ENCODE data around the gene PTTG1IP.

Gene PTTG1IP

GRCh38 chr21:44820851-44821250, 52.6 kb downstream of the PTTG1IP start:
- Histone ChIP-seq H3K36me3 (no peaks in the 10 kb centered on the region), H3K27ac (no peak overlapping the region), H3K4me3 (ENCODE audit: low read depth in 1 of 2, low read length in 1 of 2) (no peak overlapping the region), H3K9me3 (no peaks in the 10 kb centered on the region), H3K4me1 (ENCODE audit: control insufficient read depth in 1 of 2, insufficient read depth in 1 of 2, low read depth in 1 of 2, low read length in 1 of 2) (peaks cover 6 to 12% of the 10 kb centered on the region in 2 experiments), H3K27me3 (peaks cover 19% of the 10 kb centered on the region)
- no peak for TF ChIP-seq CTCF (IDR thresholded peaks at IDR 0.05)

GRCh38 chr21:44819283-44820243, 53.9 kb downstream of the PTTG1IP start:
- no peaks in the 10 kb centered on the region for H3K9me3 ChIP-seq
- peaks cover 19% of the 10 kb centered on the region for H3K27me3 ChIP-seq
- H3K4me3 ChIP-seq (ENCODE audit: low read depth in 1 of 2, low read length in 1 of 2): no peak overlapping the region
- H3K36me3 ChIP-seq: no peaks in the 10 kb centered on the region
- H3K4me1 ChIP-seq (ENCODE audit: control insufficient read depth in 1 of 2, insufficient read depth in 1 of 2, low read depth in 1 of 2, low read length in 1 of 2): peaks cover 6 to 12% of the 10 kb centered on the region in 2 experiments
- TF ChIP-seq CTCF (IDR thresholded peaks at IDR 0.05): no peak
- H3K27ac ChIP-seq: no peak overlapping the region

- Histone ChIP-seq H3K4me1 (ENCODE audit: control insufficient read depth in 1 of 2, insufficient read depth in 1 of 2, low read depth in 1 of 2, low read length in 1 of 2) (peaks cover 6 to 12% of the 10 kb centered on the region in 2 experiments), H3K27ac (peak overlapping the region; percentile 68), H3K9me3 (no peaks in the 10 kb centered on the region), H3K36me3 (peaks cover 4% of the 10 kb centered on the region), H3K27me3 (peaks cover 19% of the 10 kb centered on the region), H3K4me3 (ENCODE audit: low read depth in 1 of 2, low read length in 1 of 2) (peak overlapping the region; percentile 70 to 72)
- no peak for TF ChIP-seq CTCF (IDR thresholded peaks at IDR 0.05)
Observed at GRCh38 chr21:44818640-44819011, 54.9 kb downstream of the PTTG1IP start.

GRCh38 chr21:44817914-44818639, 55.4 kb downstream of the PTTG1IP start, which contains the start of gene SUMO3:
TSS of gene SUMO3 (minus strand) at chr21:44818062. CDS start at chr21:44817968, 94 bp downstream.
- Histone ChIP-seq H3K9me3 (no peaks in the 10 kb centered on the region), H3K4me3 (ENCODE audit: low read depth in 1 of 2, low read length in 1 of 2) (peak within 1 kb of the TSS; percentile 70 to 72), H3K4me1 (ENCODE audit: control insufficient read depth in 1 of 2, insufficient read depth in 1 of 2, low read depth in 1 of 2, low read length in 1 of 2) (peaks cover 6 to 12% of the 10 kb centered on the region in 2 experiments), H3K27ac (peak within 1 kb of the TSS; percentile 68), H3K27me3 (peaks cover 19% of the 10 kb centered on the region), H3K36me3 (peaks cover 10% of the 10 kb centered on the region)
- TF ChIP-seq CTCF (IDR thresholded peaks at IDR 0.05): no peak

GRCh38 chr21:44817506-44817880, 56.0 kb downstream of the PTTG1IP start:
- peaks cover 13% of the 10 kb centered on the region for H3K36me3 ChIP-seq
- no peaks in the 10 kb centered on the region for H3K9me3 ChIP-seq
- peaks cover 19% of the 10 kb centered on the region for H3K27me3 ChIP-seq
- peak; percentile 22 for TF ChIP-seq CTCF (IDR thresholded peaks at IDR 0.05)
- peaks cover 6 to 12% of the 10 kb centered on the region in 2 experiments for H3K4me1 ChIP-seq (ENCODE audit: control insufficient read depth in 1 of 2, insufficient read depth in 1 of 2, low read depth in 1 of 2, low read length in 1 of 2)
- peak overlapping the region; percentile 68 for H3K27ac ChIP-seq
- H3K4me3 ChIP-seq (ENCODE audit: low read depth in 1 of 2, low read length in 1 of 2): peak overlapping the region; percentile 70 to 72

Measured in neutrophil (primary cell).